Activated CD4-positive, alpha-beta T cell treated with anti-CD3 and anti-CD28 coated beads, Interleukin-2, amount 10 ng/mL, durations not matched to agents 7 days and 5 days (primary cell): Measurements from ENCODE around the gene POLD3. TPM values are rescaled to one million over a fixed set of nuclear protein-coding genes. Genes with fewer than 3 reads are reported as not detected.
A peak's percentile ranks its signal among the peaks of the same experiment; 100 is the strongest.

ENCODE experiments used
- CTCF ChIA-PET: fragments of 350-600 bp; sonication (Branson Sonifier 250); formaldehyde crosslinking; loops from one replicate; lab custom pipeline; 2021; ENCODE audit warnings: antibody characterized with exemption; lab: Charles Lee
- POLR2A ChIA-PET: fragments of 350-600 bp; sonication (Branson Sonifier 250); formaldehyde crosslinking; loops from one replicate; lab custom pipeline; 2021; ENCODE audit warnings: antibody characterized with exemption; lab: Charles Lee
- DNase-seq: peaks from one replicate; pipeline ENCODE4 v3.0.0-alpha.2; 2020
- H3K27ac Mint-ChIP-seq: one replicate; pipeline ENCODE4 v1.8.0; 2021; ENCODE audit warnings: mild to moderate bottlenecking, moderate library complexity, mixed read lengths
- H3K27me3 Mint-ChIP-seq: one replicate; pipeline ENCODE4 v1.8.0; 2021; ENCODE audit warnings: mixed read lengths
- H3K36me3 Mint-ChIP-seq: one replicate; pipeline ENCODE4 v1.8.0; 2021; ENCODE audit warnings: low read depth, mixed read lengths
- H3K4me1 Mint-ChIP-seq: one replicate; pipeline ENCODE4 v1.8.0; 2021; ENCODE audit warnings: mixed read lengths
- H3K4me3 Mint-ChIP-seq: one replicate; pipeline ENCODE4 v1.8.0; 2021; ENCODE audit warnings: mild to moderate bottlenecking, moderate library complexity, mixed read lengths
- H3K9me3 Mint-ChIP-seq: one replicate; pipeline ENCODE4 v1.8.0; 2021; ENCODE audit warnings: mixed read lengths
- total RNA-seq, 2 experiments: library from RNA; stranded (reverse); gene quantifications; one replicate each; pipeline ENCODE4 v1.2.3, GENCODE V29; 2021

Gene POLD3
- total RNA-seq, 2 experiments from 2014 or later = 52.6 to 57.0 TPM

- Mint-ChIP-seq H3K9me3 (no peaks in the 10 kb centered on the region), H3K27me3 (peaks cover 7% of the 10 kb centered on the region), H3K4me3 (peak overlapping the region; percentile 94), H3K27ac (peak overlapping the region; percentile 92), H3K36me3 (peaks cover 32% of the 10 kb centered on the region), H3K4me1 (peaks cover 33% of the 10 kb centered on the region)
- CTCF ChIA-PET = interaction anchor here (0.8 kb wide), 1 partner anchor 11 kb away, joined by 4 read pairs; no protein-coding TSS in a partner anchor
- POLR2A ChIA-PET = interaction anchor here (1.1 kb wide), 1 partner anchor 11 kb away, joined by 3 read pairs; no protein-coding TSS in a partner anchor
- DNase-seq = no peak
Measured at GRCh38 chr11:74592063-74592440, 330 bp upstream of the POLD3 start.

GRCh38 chr11:74593463-74593862, 1.1 kb downstream of the POLD3 start:
- Mint-ChIP-seq H3K9me3 (no peaks in the 10 kb centered on the region), H3K27ac (peak overlapping the region; percentile 92), H3K27me3 (no peaks in the 10 kb centered on the region), H3K4me3 (peak overlapping the region; percentile 94), H3K36me3 (peaks cover 38% of the 10 kb centered on the region), H3K4me1 (peaks cover 33% of the 10 kb centered on the region)
- POLR2A ChIA-PET = no interaction called here
- no peak for DNase-seq
- CTCF ChIA-PET = interaction anchor here (1.1 kb wide), 1 partner anchor 8 kb away, joined by 3 read pairs; no protein-coding TSS in a partner anchor

- DNase-seq = no peak
- Mint-ChIP-seq H3K27ac (no peak overlapping the region), H3K4me3 (no peak overlapping the region), H3K9me3 (no peaks in the 10 kb centered on the region), H3K36me3 (peaks cover 28% of the 10 kb centered on the region), H3K27me3 (no peaks in the 10 kb centered on the region), H3K4me1 (no peaks in the 10 kb centered on the region)
- POLR2A ChIA-PET = no interaction called here
- CTCF ChIA-PET = interaction anchor here (0.7 to 1.1 kb wide), 2 partner anchors 10 to 17 kb away, joined by 3 to 4 read pairs; partner anchors contain the start of gene POLD3
Measured at GRCh38 chr11:74602637-74603556, 10.5 kb downstream of the POLD3 start.

GRCh38 chr11:74603845-74604244, 11.5 kb downstream of the POLD3 start:
- DNase-seq = no peak
- ChIA-PET POLR2A (no interaction called here), CTCF (no interaction called here)
- H3K36me3 Mint-ChIP-seq = peaks cover 26% of the 10 kb centered on the region
- H3K27ac Mint-ChIP-seq = no peak overlapping the region
- no peaks in the 10 kb centered on the region for H3K4me1 Mint-ChIP-seq
- no peak overlapping the region for H3K4me3 Mint-ChIP-seq
- H3K9me3 Mint-ChIP-seq = no peaks in the 10 kb centered on the region
- H3K27me3 Mint-ChIP-seq = no peaks in the 10 kb centered on the region

GRCh38 chr11:74604311-74604710, 11.9 kb downstream of the POLD3 start:
- no peak for DNase-seq
- H3K36me3 Mint-ChIP-seq = peaks cover 25% of the 10 kb centered on the region
- POLR2A ChIA-PET = no interaction called here
- H3K9me3 Mint-ChIP-seq = no peaks in the 10 kb centered on the region
- CTCF ChIA-PET = no interaction called here
- no peaks in the 10 kb centered on the region for H3K27me3 Mint-ChIP-seq
- no peak overlapping the region for H3K4me3 Mint-ChIP-seq
- H3K4me1 Mint-ChIP-seq = no peaks in the 10 kb centered on the region
- H3K27ac Mint-ChIP-seq = no peak overlapping the region

- Mint-ChIP-seq H3K9me3 (no peaks in the 10 kb centered on the region), H3K27me3 (no peaks in the 10 kb centered on the region), H3K4me3 (no peak overlapping the region), H3K4me1 (no peaks in the 10 kb centered on the region), H3K27ac (no peak overlapping the region), H3K36me3 (peaks cover 26% of the 10 kb centered on the region)
- no peak for DNase-seq
- ChIA-PET POLR2A (no interaction called here), CTCF (no interaction called here)
Measured at GRCh38 chr11:74605403-74605802, 13.0 kb downstream of the POLD3 start.

GRCh38 chr11:74608431-74608830, 16.0 kb downstream of the POLD3 start:
- peaks cover 45% of the 10 kb centered on the region for H3K36me3 Mint-ChIP-seq
- H3K9me3 Mint-ChIP-seq = no peaks in the 10 kb centered on the region
- no peak overlapping the region for H3K27ac Mint-ChIP-seq
- no peaks in the 10 kb centered on the region for H3K27me3 Mint-ChIP-seq
- POLR2A ChIA-PET = no interaction called here
- DNase-seq = no peak
- CTCF ChIA-PET = no interaction called here
- H3K4me3 Mint-ChIP-seq = no peak overlapping the region
- no peaks in the 10 kb centered on the region for H3K4me1 Mint-ChIP-seq

GRCh38 chr11:74611369-74611861, 19.0 kb downstream of the POLD3 start:
- Mint-ChIP-seq H3K9me3 (no peaks in the 10 kb centered on the region), H3K27ac (no peak overlapping the region), H3K36me3 (peaks cover 34% of the 10 kb centered on the region), H3K4me1 (no peaks in the 10 kb centered on the region), H3K27me3 (no peaks in the 10 kb centered on the region), H3K4me3 (no peak overlapping the region)
- DNase-seq = no peak
- POLR2A ChIA-PET = no interaction called here
- CTCF ChIA-PET = interaction anchor here (0.8 kb wide), 1 partner anchor 90 kb away, joined by 3 read pairs; no protein-coding TSS in a partner anchor

- H3K4me3 Mint-ChIP-seq = no peak overlapping the region
- no peak overlapping the region for H3K27ac Mint-ChIP-seq
- no peaks in the 10 kb centered on the region for H3K9me3 Mint-ChIP-seq
- DNase-seq = no peak
- H3K4me1 Mint-ChIP-seq = no peaks in the 10 kb centered on the region
- CTCF ChIA-PET = no interaction called here
- no peaks in the 10 kb centered on the region for H3K27me3 Mint-ChIP-seq
- H3K36me3 Mint-ChIP-seq = peaks cover 44% of the 10 kb centered on the region
- POLR2A ChIA-PET = no interaction called here
Measured at GRCh38 chr11:74612877-74613276, 20.5 kb downstream of the POLD3 start.

- ChIA-PET POLR2A (no interaction called here), CTCF (no interaction called here)
- no peak overlapping the region for H3K27ac Mint-ChIP-seq
- no peaks in the 10 kb centered on the region for H3K27me3 Mint-ChIP-seq
- H3K9me3 Mint-ChIP-seq = no peaks in the 10 kb centered on the region
- peaks cover 57% of the 10 kb centered on the region for H3K36me3 Mint-ChIP-seq
- H3K4me3 Mint-ChIP-seq = no peak overlapping the region
- no peak for DNase-seq
- H3K4me1 Mint-ChIP-seq = no peaks in the 10 kb centered on the region
Measured at GRCh38 chr11:74615311-74615710, 22.9 kb downstream of the POLD3 start.

GRCh38 chr11:74615988-74616387, 23.6 kb downstream of the POLD3 start:
- no peaks in the 10 kb centered on the region for H3K4me1 Mint-ChIP-seq
- no peak overlapping the region for H3K4me3 Mint-ChIP-seq
- H3K36me3 Mint-ChIP-seq = peaks cover 56% of the 10 kb centered on the region
- H3K27me3 Mint-ChIP-seq = no peaks in the 10 kb centered on the region
- CTCF ChIA-PET = interaction anchor here (0.6 kb wide), 1 partner anchor 11 kb away, joined by 4 read pairs; no protein-coding TSS in a partner anchor
- no peaks in the 10 kb centered on the region for H3K9me3 Mint-ChIP-seq
- POLR2A ChIA-PET = no interaction called here
- H3K27ac Mint-ChIP-seq = no peak overlapping the region
- DNase-seq = no peak

GRCh38 chr11:74620531-74620930, 28.1 kb downstream of the POLD3 start:
- no peak for DNase-seq
- Mint-ChIP-seq H3K27ac (no peak overlapping the region), H3K4me1 (no peaks in the 10 kb centered on the region), H3K4me3 (no peak overlapping the region), H3K9me3 (no peaks in the 10 kb centered on the region), H3K27me3 (no peaks in the 10 kb centered on the region), H3K36me3 (peaks cover 61% of the 10 kb centered on the region)
- ChIA-PET POLR2A (no interaction called here), CTCF (no interaction called here)

GRCh38 chr11:74626130-74626529, 33.7 kb downstream of the POLD3 start:
- POLR2A ChIA-PET = no interaction called here

More at GRCh38 chr11:74626130-74626529, 33.7 kb downstream of the POLD3 start:
- Mint-ChIP-seq H3K36me3 (peaks cover 54% of the 10 kb centered on the region), H3K27ac (no peak overlapping the region), H3K27me3 (no peaks in the 10 kb centered on the region), H3K9me3 (no peaks in the 10 kb centered on the region), H3K4me3 (no peak overlapping the region), H3K4me1 (no peaks in the 10 kb centered on the region)
- DNase-seq = no peak
- CTCF ChIA-PET = no interaction called here
